Calu3 (cell line): ENCODE data around the gene ALDH4A1. TPM values are rescaled to one million over a fixed set of nuclear protein-coding genes. Genes with fewer than 3 reads are reported as not detected.
"Not testable (repeated sequence)": the region's sequence is repeated elsewhere in the genome, so short reads cannot be mapped to it uniquely, and the experiment has no call there.

Source experiments
- BruUV-seq: library from RNA; stranded (reverse); fragments of 400-500 nt; replicated peaks from 2 replicates; lab custom pipeline; 2021; lab: Mats Ljungman, UMichigan
- CTCF ChIA-PET: fragments of 300-600 bp; sonication (Branson Sonifier 250); formaldehyde crosslinking; loops from one replicate; lab custom pipeline; 2022; ENCODE audit warnings: antibody characterized with exemption; lab: Charles Lee
- DNase-seq: peaks from one replicate; pipeline ENCODE4 v3.0.0; 2022
- H3K27ac Mint-ChIP-seq: one replicate; pipeline ENCODE4 v1.8.0; 2022; ENCODE audit warnings: mixed read lengths; ENCODE audit not compliant: unreplicated experiment
- H3K27me3 Mint-ChIP-seq: one replicate; pipeline ENCODE4 v1.8.0; 2022; ENCODE audit warnings: mixed read lengths; ENCODE audit not compliant: unreplicated experiment
- H3K36me3 Mint-ChIP-seq: one replicate; pipeline ENCODE4 v1.8.0; 2022; ENCODE audit warnings: mild to moderate bottlenecking, moderate library complexity, mixed read lengths; ENCODE audit not compliant: insufficient read depth, unreplicated experiment
- H3K4me1 Mint-ChIP-seq: one replicate; pipeline ENCODE4 v1.8.0; 2022; ENCODE audit warnings: mild to moderate bottlenecking, low read depth, mixed read lengths; ENCODE audit not compliant: unreplicated experiment
- H3K4me3 Mint-ChIP-seq: one replicate; pipeline ENCODE4 v1.8.0; 2022; ENCODE audit warnings: mild to moderate bottlenecking, low read depth, moderate library complexity, mixed read lengths; ENCODE audit not compliant: unreplicated experiment
- H3K9me3 Mint-ChIP-seq: one replicate; pipeline ENCODE4 v1.8.0; 2022; ENCODE audit warnings: low read depth, mixed read lengths; ENCODE audit not compliant: unreplicated experiment
- CTCF ChIP-seq: fragments of 200-600 bp; IDR thresholded peaks from one replicate; pipeline ENCODE4 v1.8.0; 2022; ENCODE audit warnings: antibody characterized with exemption; ENCODE audit not compliant: unreplicated experiment
- intact Hi-C: fragments of 100-400 bp; cut with micrococcal nuclease; formaldehyde crosslinking; loops from one replicate; pipeline ENCODE4 v1.10.0; 2022; ENCODE audit not compliant: unreplicated experiment
- total RNA-seq: library from RNA; stranded (reverse); gene quantifications from 2 replicates; pipeline ENCODE4 v1.2.3, GENCODE V29; 2022

The ALDH4A1 gene
- total RNA-seq, 1 experiment from 2014 or later, result 10.7 TPM

GRCh38 chr1:18898567-18898966, 3.8 kb downstream of the ALDH4A1 start:
- Mint-ChIP-seq H3K27me3 (no peaks in the 10 kb centered on the region), H3K4me3 (no peak overlapping the region), H3K27ac (no peak overlapping the region), H3K9me3 (no peaks in the 10 kb centered on the region), H3K36me3 (peaks cover 19% of the 10 kb centered on the region), H3K4me1 (peaks cover 12% of the 10 kb centered on the region)
- no peak for DNase-seq
- intact Hi-C loops, result no loop called here
- no TSS peak for BruUV-seq
- no peak for TF ChIP-seq CTCF
- CTCF ChIA-PET, result no interaction called here

- intact Hi-C loops, result no loop called here
- H3K4me1 Mint-ChIP-seq, result no peaks in the 10 kb centered on the region
- no peak for TF ChIP-seq CTCF
- H3K4me3 Mint-ChIP-seq, result no peak overlapping the region
- BruUV-seq, result no TSS peak
- CTCF ChIA-PET, result no interaction called here
- no peaks in the 10 kb centered on the region for H3K27me3 Mint-ChIP-seq
- no peaks in the 10 kb centered on the region for H3K9me3 Mint-ChIP-seq
- no peak overlapping the region for H3K27ac Mint-ChIP-seq
- H3K36me3 Mint-ChIP-seq, result peaks cover 5% of the 10 kb centered on the region
- DNase-seq, result no peak
Measured at GRCh38 chr1:18895317-18895716, 7.0 kb downstream of the ALDH4A1 start.

- TF ChIP-seq CTCF, result no peak
- Mint-ChIP-seq H3K4me3 (no peak overlapping the region), H3K27ac (no peak overlapping the region), H3K36me3 (peaks cover 5% of the 10 kb centered on the region), H3K9me3 (no peaks in the 10 kb centered on the region), H3K4me1 (no peaks in the 10 kb centered on the region), H3K27me3 (no peaks in the 10 kb centered on the region)
- intact Hi-C loops, result no loop called here
- no TSS peak for BruUV-seq
- DNase-seq, result no peak
- CTCF ChIA-PET, result interaction anchor here (1.2 kb wide), 1 partner anchor 9 kb away, joined by 4 read pairs; no protein-coding TSS in a partner anchor
Measured at GRCh38 chr1:18893120-18893519, 9.2 kb downstream of the ALDH4A1 start.

- H3K36me3 Mint-ChIP-seq, H3K4me3 Mint-ChIP-seq, DNase-seq, H3K4me1 Mint-ChIP-seq, CTCF ChIA-PET, H3K27ac Mint-ChIP-seq, intact Hi-C loops, H3K27me3 Mint-ChIP-seq, BruUV-seq, H3K9me3 Mint-ChIP-seq: not testable (repeated sequence)
Measured at GRCh38 chr1:18891858-18892257, 10.5 kb downstream of the ALDH4A1 start.

GRCh38 chr1:18891426-18891780, 11.0 kb downstream of the ALDH4A1 start:
- Mint-ChIP-seq H3K9me3 (no peaks in the 10 kb centered on the region), H3K36me3 (peaks cover 5% of the 10 kb centered on the region), H3K27ac (no peak overlapping the region), H3K4me1 (no peaks in the 10 kb centered on the region), H3K27me3 (no peaks in the 10 kb centered on the region), H3K4me3 (no peak overlapping the region)
- DNase-seq, result no peak
- intact Hi-C loops, result no loop called here
- no TSS peak for BruUV-seq
- no peak for TF ChIP-seq CTCF
- CTCF ChIA-PET, result no interaction called here
